Activated CD8-positive, alpha-beta memory T cell treated with anti-CD3 and anti-CD28 coated beads, Interleukin-2, amount 50 U/mL, for 4 hours (primary cell): ENCODE data around the gene ASIC2.

Experiments used
- DNase-seq: peaks from one replicate; pipeline ENCODE4 v3.0.0-alpha.2; 2020

The ASIC2 gene

DNA sequence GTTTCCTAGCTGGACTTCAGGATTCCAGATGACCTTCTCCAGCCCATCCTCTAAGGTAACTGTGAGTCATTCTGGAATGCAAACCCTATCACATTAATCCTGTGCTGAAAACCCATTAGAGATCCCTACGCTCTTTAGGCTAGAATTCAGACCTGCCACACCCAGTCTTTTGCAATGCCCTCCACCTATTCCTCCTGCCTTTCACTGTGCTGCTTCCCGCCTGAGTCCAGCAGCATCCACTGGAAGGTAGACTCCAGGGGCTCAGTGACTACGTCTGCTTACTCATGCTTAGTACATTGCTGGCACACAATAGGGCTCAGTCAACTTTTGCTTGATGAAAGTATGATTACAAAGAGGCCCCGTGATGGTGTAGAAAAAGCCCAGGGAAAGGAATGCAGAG lies 180.3 kb downstream of the ASIC2 start:
- DNase-seq, result no peak

DNA sequence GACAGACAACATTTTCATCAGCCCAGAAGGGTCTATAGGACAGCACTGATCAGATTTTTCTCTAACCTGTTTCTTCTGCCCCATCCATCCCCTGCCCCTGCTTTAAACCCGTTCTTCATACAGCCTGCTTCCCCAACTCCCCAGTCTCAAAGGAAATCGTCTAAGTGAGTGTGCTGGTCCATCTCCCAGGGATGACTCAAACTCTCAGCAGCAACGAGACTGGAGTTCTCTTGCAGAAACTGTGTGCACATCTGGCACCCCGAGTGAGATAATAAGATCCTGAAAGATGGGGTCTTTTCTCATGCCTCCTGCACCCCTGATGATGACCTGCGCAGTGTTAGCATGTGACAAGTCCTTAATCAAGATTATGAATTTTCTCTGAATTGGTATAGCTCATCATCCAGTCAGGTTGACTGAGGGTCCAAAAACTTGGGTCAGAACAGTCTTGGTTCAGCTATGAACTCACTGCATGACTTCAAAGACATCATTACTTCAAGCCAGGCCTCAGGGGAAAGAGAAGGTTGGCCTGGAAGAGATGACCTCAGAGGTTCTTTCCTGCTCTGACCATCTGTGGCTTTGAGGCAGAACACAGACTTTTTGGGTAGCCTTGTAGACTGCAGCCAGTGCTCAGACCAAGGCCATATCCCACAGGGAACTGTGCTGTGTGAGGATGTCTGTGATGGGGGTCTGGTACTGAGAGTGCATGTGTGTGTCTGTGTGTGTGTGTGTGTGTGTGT lies 183.6 kb downstream of the ASIC2 start:
- no peak for DNase-seq

DNA sequence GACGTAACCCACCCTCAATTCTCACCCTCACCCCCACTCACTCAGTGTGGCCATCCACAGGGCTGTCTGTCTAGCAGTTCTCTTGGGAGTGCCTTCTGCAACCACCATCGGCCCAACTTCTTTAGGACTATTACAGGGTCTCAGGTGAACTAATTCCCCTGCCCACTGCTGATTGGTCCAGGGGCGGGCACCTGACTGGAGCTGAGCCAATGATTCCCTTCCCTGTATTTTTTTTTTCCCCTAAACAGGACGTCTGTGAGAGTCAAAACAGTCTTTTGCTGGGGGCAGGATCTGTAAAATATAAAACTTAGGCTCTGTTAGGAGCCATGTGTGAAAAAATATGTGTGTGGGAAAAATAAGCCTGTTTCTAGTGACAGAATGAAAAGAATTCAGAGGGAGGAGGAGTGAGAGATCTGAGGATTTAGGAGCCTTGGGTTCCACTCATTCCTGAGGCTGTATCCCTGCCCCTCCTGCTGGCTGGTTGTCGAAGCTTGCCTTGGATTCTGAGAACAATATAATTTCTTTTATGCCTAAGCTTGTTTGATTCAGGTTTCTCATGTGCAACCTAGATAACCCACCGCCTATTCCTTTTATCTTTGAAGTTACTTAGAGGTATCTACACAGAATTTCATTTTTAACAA lies 186.4 kb downstream of the ASIC2 start:
- DNase-seq, result no peak

DNA sequence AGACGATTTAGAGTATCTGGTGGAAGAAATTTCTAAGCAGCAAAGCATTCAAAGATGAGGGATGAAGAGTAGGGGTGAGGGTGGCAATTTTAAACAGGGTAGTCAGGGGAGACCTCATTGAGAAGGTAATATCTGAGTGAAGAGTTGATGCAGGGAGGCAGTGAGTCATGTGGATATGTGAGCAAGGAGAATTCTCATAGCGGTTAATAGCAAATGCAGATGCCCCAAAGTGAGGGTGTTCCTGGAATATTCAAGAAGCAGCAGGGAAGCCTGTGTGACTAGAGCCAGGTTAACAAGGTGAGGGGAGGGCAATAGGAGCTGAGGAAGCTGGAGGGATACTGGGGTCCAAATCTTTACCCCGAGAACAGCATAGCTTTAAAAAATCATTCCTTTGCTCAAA lies 187.2 kb downstream of the ASIC2 start:
- DNase-seq, result no peak

DNA sequence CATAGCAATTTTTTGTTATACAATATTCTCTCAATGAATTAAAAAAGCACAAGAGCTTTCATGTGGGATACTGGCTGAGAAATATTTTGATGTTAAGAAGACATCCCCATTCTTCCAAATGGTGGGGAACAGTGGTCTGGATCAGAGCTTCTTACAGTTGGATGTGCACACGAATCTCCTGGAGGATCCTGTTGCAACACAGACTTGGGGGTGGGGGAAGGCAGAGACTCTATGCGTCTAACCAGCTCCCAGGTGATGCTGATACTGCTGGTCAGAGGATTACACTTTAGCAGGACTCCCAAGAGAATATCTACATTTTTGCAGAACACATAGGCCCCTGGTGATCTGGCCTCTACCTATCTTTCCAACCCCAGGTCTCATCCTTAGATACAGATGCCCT lies 193.2 kb downstream of the ASIC2 start:
- DNase-seq, result no peak

DNA sequence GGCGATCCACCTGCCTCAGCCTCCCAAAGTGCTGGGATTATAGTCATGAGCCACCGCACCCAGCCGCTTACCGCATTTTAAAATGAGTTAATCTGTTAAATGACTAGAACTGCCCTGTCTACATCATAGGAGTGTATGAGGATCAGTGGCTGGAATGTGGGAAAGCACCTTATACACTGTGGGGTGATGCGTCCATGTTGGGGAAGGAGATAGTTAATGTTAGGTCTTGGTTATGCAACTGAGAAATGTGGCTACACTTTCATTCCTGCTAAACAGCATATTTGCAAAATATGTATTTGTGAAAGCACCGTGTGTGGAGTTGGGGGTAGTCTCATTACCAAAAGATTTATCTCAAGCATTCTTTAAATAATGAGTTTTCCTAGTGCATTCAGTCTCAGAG lies 193.8 kb downstream of the ASIC2 start:
- no peak for DNase-seq

DNA sequence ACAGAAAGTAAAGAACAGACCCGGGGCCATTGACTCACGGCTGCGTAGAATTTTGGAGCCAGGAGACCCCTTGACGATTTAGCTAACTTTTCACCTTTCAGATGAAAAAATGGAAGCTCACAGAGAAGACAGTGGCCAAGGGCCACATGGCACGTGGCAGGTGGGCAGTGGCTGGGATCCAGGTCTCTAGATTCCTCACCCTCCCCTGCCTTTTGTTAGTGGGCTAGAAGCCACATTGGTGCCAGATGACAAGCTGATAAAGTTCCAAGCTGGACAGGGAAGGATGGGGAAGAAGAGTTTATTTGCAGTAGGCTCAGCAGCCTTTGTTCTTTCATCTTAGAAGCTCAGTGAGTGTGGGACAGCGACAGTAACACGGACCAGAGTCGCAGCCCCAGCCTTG lies 195.7 kb downstream of the ASIC2 start:
- DNase-seq, result no peak

DNA sequence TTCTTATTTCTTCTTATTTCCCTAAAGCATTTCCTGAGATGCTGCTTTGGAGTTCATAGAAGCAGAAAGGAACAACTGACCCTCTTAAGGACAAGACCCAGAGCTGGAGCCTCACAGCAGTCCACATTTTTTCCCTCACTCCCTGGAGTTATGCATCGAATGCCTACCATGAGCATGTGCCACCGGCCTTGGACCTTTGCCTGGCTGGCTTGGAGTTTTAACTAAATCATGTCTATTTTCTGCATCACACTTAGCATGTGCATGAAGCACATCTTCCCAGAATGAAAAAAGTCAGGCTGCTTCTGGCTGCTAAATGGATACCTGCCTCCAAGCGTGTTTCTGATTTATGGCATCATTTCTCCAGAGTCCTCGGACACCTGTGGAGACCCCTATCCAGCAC lies 196.9 kb downstream of the ASIC2 start:
- DNase-seq, result no peak

DNA sequence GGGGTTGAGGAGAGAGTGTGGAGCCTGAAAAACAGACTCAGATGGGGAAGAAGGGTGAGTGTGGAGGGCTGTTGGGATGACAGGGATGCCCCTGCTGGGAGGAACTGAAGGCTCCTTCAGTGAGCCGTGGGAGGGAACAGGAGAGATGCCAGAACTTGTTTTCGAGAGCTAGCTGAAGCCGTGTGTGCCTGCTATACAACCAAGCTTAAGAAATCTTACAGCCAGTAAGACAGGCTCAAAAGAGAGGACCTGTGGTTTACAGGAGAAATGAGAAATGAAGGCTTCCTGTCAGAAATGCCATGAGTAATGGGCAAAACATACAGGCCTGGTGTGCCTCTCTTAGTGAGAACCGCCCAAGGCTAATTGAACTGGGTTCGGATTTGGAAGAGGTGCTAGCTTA lies 201.8 kb downstream of the ASIC2 start:
- no peak for DNase-seq

DNA sequence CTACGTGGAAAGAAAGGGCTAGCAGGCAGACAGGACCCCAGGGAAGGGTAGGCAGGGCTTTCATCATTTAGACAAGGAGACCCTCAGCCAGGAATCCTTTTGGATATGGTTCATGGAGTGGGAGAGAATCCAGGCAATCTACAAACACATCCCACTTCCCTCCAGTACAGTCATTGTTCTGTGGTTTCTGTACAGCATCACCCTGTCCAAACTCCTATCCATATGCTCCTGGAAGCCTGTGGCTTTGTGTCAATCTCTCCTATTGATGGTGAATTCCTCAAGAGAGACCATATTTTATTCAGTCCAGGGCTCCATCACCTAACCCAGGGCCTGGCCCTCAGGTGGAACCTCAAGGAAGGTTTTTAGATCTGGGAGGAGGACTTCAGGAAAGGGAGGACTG lies 202.3 kb downstream of the ASIC2 start:
- DNase-seq, result no peak

DNA sequence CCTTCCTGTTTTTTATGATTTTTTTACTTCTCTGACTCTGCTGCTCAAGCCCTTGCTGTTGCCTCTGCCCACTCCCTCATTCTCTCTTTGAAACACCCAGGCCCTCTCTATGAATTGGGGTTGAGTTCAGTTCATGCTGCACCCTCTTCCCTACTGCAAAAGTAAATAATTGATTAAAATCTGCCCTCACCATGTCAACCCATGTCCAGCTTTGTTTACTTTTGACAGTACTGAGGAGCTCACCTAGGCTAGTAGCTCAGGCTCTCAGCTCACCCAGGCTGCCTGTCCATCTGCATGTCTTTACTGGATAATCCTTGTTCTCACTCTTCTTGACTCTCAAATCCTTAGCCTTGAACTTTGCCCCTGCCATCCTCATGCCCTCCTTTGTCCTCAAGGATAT lies 206.2 kb downstream of the ASIC2 start:
- DNase-seq, result no peak

DNA sequence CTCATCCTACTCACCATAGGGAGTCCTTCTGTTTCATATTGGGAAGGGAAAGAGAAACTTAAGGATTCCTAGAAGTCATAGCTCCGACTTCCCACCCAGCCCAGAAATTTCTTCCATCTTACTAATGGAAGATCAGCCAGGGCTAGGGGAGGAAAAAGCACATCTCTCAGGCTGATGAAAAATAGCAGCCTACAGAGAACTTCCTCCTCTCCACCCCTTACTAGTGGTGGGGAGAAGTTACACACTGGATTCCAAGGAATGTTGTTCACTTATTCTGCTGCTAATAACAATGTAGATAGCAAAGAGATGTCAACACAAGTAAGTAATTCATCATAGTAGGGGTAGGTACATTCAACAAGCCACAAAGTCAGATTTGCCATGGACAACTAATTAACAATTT lies 207.1 kb downstream of the ASIC2 start:
- no peak for DNase-seq

DNA sequence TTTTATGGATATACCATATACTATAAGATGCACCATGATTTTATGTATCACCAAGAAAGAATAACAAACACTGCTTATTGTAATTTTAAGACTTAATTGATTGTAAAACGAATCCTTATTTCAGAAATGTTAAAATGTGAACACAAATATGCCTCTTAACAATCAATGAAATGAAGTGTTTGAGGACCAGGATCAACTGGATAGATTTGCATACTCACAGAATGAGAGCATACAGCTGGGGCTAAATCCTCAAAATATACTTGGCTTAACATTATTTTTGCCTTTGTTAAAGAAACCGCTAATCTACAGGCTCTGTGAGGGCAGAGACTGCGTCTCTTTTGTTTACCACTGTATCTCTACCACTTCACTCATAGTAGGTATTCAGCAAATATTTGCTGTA lies 207.8 kb downstream of the ASIC2 start:
- DNase-seq, result no peak

DNA sequence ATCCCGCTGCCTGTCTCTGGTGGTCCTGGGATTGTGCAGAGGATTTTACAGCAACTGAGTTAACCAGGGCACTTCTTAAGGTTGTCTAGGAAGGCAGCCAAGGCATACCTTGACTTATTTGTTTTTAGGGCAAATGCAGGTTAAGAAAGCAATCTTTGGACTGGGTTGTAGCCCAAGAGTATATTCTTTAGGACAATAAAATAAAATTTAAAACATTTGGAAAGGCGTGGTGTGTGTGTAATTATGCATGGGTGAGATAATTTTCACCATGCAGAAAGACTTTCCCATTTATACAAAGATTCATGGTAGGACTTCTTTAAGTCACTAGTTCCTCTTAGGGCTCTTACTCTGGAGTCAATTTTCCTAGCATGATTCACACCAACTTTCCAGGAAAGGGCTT lies 208.3 kb downstream of the ASIC2 start:
- no peak for DNase-seq

DNA sequence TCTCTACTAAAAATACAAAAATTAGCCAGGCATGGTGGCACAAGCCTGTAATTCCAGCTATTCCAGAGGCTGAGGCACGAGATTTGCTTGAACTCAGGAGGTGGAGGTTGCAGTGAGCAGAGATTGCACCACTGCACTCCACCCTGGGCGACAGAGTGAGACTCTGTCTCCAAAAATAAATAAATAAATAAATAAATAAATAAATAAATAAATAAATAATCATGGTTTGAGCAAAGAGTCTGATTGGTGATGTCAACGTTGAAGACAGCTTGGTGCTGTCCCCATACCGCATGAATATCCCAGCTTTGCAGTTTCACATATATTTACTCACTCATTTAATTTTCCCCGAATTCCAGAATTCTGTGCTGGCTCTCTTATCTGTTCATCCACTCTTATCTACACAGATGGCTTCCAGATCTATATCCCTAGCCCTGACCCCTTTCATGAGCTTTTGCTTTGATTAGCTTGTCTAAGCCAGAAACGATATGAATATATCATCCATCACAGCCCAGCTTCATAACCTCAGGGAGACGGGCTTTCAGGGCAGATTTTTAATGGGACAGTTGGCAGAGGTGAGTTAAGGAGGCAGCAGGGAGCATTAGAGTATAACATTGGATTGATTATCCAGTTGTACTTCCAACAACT lies 210.4 kb downstream of the ASIC2 start:
- no peak for DNase-seq

DNA sequence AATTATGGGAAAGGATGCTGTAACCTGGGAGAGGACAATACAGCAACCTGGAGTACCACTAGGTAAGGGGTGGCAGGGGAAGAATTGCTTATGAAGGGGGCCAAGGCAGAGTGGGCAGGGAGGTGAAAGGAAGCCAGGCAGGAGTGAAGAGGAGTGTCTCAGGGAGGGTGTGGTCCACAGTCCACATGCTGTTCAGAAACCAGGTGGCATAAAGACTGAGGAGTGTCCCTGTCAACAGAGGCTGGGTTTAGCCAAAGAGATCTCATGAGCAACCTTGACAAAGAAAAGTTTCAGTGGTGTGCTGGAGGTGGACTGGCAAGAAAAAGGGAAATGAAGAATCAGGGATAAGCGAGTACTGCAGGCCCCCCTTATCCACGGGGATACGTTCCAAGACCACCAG lies 213.0 kb downstream of the ASIC2 start:
- DNase-seq, result no peak

DNA sequence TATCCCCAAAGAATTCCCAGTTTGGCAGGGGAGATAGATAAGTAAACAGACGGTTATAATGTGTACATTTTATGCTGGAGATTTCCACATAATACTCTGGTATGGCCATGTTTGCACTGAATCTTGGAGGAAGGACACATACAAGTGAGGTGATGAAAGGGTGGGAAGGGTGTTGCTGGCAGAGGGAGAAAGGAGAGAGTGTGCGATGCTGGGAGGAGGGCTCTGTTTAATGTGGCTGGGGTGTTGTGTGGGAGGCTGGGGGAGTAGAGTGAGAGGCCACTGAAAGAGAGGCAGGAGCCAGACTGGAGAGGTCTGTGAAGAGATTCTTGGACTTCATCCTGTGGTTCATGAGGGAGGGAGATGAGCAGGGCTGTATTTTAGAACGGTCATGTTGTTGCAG lies 213.9 kb downstream of the ASIC2 start:
- no peak for DNase-seq

DNA sequence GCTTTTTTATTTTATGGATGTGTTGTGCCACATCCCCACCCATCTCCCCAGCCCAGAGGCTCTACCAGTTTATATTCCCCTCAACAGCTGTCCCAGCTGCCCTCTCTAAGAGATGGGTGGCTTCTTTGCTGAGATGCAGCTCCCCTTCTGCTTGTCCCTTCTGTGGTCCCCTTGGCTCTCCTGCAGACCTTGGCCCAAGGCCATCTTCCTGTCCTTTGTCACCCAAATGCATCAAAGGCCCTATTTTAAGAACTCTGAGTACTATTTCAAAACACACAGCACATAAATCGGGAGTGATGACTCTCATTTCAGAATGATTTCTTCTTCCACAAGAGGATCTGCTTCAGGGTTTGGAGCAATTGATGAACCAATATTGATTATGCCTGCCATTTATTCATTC lies 216.1 kb downstream of the ASIC2 start:
- no peak for DNase-seq

DNA sequence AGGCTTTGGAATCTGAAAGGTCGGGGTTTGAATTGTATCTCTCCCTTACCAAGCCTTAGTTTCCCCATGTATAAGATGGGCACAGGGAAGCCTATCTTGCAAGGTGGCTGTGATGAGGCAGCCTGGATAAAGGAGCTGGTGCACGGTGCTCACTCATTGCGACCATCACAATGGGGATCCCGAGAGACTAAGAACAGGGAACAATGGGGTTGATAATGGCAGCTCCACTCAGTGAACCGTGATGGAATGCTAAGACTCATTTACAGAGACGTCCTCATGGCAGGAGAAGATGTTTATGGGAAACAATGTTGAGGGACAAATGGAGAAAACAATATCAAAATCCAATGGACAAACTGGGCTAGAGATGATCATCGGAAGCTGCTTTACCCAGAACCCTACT lies 219.7 kb downstream of the ASIC2 start:
- DNase-seq, result no peak

DNA sequence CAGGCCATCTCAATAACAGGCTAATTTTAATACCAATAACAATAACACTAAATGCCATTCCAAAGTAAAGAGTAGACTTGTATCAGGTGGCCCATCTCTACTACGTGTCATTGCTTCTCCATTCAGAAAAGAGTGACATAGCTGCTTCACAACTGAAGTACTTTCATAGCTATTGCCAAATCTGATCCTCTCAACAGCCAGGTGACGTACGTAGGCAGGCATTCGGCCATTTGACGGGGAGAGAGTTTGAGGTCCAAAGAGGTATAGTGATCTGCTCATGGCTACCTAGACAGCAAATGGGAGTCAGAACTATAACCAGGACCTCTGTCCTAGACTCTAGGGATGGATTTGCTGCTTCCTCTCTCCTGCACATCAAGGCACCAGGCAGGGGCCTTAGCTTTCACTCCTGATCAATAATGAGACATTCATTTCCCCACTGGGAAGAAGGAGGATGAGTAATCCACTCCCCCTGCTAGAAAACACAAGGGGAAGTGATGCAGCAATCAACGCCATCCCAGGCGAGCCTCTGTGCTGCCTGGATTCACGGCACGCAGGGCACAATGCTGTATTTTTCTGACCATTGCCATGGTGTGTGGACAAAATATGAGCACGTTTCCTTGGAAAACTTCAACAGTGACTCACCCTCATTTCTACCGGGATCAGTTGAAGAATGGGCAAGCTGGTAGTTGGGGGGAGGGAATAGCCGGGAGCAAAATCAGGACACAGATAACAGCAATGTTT lies 220.5 kb downstream of the ASIC2 start:
- no peak for DNase-seq

DNA sequence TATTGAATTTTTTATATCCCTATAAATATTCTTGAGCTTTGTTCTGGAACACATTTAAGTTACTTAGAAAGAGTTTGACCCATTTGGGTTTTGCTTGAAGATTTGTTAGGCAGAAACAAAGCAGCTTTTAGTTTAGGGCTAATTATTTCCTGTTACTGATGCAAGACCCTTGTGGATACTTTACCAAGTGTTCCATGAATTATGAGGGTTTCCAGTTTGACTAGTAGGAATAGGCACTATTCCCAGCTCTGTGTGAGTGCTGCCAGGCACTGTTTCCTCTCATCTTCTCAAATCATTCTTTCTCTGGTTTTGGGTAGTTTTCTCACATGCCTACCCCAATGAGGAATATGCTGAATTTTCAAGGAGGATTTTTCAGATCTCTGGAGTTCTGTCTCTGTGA lies 221.4 kb downstream of the ASIC2 start:
- no peak for DNase-seq

DNA sequence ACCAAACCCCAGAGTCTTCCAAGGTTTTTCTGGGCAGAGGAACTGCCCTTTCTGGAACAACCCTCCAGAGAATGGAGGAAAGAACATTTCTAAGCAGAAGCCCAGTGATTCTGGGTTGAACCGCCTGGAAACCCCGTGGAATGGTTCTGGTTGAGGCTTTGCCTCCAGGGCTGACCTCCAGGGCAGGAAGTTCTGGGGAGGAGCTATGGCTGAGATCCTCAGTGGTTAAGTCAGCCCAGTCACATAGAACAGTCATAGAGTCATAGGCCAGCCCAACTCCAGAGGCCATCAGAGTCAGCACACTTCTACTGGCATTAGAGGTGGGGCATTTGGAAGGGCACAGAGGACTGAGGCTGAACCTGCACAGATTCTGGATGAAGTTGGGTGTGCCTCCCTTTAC lies 235.5 kb downstream of the ASIC2 start:
- no peak for DNase-seq

DNA sequence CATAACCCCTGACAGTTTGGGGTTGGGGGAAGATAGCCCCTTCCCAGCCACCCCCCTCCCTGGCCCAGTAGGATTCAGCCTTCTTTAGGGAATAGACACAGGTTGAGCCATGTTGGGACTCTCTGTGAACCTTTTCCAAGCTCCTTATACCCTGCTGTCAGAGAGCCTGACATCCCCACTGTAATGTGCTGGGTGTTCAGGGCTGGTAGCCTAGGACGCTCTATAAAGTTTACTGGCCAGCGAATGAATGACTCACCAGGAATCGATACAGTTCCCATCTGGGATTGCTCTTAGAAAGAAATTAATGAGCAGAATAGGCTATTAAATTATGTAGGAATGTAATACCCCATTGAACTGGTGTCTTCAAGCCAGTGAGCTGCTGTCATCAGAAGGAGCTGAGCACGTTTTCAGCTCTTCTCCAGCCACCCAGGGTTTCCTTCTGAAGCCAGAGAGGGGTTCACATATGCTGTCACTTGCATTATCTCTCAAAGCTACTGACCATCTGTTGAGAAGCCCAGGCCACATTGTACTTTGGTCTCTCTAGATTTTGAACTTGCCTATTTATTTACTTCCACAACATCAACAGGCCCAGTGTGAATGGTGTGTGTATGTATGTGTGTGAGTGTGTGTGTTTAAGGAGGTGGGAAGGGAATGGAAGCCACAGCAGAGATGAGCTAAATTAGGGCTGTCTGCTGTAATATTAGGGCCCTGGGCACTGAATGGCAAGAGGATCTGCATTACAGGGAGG lies 236.5 kb downstream of the ASIC2 start:
- DNase-seq, result no peak
